OCI-LY3 (cell line): ENCODE measurements around the gene MCF2L2.

Experiments
- EZH2phosphoT487 ChIP-seq: fragments of 200-600 bp; shearing (Covaris generic); IDR thresholded peaks from 2 replicates; pipeline ENCODE4 v1.6.1; 2018; ENCODE audit warnings: antibody characterized with exemption, mixed run types, low read depth
- TF ChIP-seq, protein P1 (sequence below): fragments of 200-600, 300-600 bp; sonication (generic); IDR thresholded peaks from 2 replicates; pipeline ENCODE4 v1.5.1; 2014; ENCODE audit warnings: antibody characterized with exemption, low read length, low read depth

DNA sequence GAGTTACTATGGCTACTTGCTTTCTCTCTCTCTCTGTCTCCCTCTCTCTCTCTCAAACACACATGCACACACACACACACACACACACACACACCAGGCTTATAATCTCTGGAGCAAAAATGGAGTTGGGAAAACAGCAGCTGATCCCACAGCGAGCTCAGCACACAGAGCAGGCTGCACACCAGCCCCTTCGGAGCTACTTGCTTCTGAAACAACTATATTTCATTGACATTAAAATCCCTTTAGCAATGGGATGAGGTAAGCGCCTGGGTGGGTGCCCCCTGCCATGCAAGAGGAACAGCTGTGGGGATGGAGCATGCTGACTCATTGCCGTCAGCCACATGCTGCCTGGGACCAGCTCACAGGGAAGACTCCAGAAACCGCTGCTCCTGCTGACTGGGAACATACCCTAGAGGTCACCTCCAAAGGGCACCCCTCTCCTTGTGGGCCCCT lies 129.7 kb downstream of the MCF2L2 start:
- TF ChIP-seq, protein P1, sequence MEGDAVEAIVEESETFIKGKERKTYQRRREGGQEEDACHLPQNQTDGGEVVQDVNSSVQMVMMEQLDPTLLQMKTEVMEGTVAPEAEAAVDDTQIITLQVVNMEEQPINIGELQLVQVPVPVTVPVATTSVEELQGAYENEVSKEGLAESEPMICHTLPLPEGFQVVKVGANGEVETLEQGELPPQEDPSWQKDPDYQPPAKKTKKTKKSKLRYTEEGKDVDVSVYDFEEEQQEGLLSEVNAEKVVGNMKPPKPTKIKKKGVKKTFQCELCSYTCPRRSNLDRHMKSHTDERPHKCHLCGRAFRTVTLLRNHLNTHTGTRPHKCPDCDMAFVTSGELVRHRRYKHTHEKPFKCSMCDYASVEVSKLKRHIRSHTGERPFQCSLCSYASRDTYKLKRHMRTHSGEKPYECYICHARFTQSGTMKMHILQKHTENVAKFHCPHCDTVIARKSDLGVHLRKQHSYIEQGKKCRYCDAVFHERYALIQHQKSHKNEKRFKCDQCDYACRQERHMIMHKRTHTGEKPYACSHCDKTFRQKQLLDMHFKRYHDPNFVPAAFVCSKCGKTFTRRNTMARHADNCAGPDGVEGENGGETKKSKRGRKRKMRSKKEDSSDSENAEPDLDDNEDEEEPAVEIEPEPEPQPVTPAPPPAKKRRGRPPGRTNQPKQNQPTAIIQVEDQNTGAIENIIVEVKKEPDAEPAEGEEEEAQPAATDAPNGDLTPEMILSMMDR: no peak
- no peak for TF ChIP-seq EZH2phosphoT487
